HEK293 (cell line): Measurements from ENCODE around the gene FOXE3.

Source experiments
- ZNF585B ChIP-seq: fragments of 450-650 bp; formaldehyde crosslinking; IDR thresholded peaks from 2 replicates; pipeline ENCODE4 v1.5.1; 2016; ENCODE audit warnings: missing biosample characterization, missing genetic modification characterization
- TF ChIP-seq, protein P1 (sequence below): fragments of 450-650 bp; formaldehyde crosslinking; IDR thresholded peaks from 2 replicates; pipeline ENCODE4 v1.5.1; 2016; ENCODE audit warnings: missing biosample characterization, missing genetic modification characterization

DNA sequence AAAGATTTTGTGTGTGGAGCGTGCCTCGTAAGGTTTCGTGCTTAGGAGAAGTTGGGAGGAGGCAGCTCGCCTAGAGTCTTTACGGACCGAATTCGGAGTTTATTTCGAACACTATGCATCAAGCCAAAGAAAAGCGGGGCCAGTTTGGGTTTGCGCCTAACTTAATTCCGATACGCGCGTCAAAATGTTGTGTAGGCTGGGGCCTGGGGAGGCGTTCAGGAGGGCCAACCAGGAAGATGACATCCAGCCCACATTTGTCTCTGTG is 28.1 kb downstream of the FOXE3 start:
- TF ChIP-seq, protein P1, sequence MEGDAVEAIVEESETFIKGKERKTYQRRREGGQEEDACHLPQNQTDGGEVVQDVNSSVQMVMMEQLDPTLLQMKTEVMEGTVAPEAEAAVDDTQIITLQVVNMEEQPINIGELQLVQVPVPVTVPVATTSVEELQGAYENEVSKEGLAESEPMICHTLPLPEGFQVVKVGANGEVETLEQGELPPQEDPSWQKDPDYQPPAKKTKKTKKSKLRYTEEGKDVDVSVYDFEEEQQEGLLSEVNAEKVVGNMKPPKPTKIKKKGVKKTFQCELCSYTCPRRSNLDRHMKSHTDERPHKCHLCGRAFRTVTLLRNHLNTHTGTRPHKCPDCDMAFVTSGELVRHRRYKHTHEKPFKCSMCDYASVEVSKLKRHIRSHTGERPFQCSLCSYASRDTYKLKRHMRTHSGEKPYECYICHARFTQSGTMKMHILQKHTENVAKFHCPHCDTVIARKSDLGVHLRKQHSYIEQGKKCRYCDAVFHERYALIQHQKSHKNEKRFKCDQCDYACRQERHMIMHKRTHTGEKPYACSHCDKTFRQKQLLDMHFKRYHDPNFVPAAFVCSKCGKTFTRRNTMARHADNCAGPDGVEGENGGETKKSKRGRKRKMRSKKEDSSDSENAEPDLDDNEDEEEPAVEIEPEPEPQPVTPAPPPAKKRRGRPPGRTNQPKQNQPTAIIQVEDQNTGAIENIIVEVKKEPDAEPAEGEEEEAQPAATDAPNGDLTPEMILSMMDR (tag by site-specific recombination): no peak
- no peak for TF ChIP-seq ZNF585B (tag by site-specific recombination)
